Endothelial cell of umbilical vein (primary cell): ENCODE measurements around the gene PDE3A.

Experiments
- CTCF ChIP-seq, 2 donors: IDR thresholded peaks; 1 replicate in 1 of 2; 2 replicates in 1 of 2; pipeline ENCODE4 v1.5.1; 2011; ENCODE audit warnings: low read length in 2 of 2, mild to moderate bottlenecking in 2 of 2, moderate library complexity in 2 of 2, control low read depth in 1 of 2, inconsistent platforms in 1 of 2, low read depth in 1 of 2; ENCODE audit not compliant: insufficient read depth in 1 of 2; ENCODE audit errors: extremely low read depth in 1 of 2
- MYC ChIP-seq: IDR thresholded peaks from one replicate; pipeline ENCODE4 v1.6.1; 2011; ENCODE audit warnings: mild to moderate bottlenecking, low read depth, low read length
- POLR2A ChIP-seq: IDR thresholded peaks from 2 replicates; pipeline ENCODE4 v1.6.1; 2012; ENCODE audit warnings: low read depth, mild to moderate bottlenecking, control low read depth, low read length

GRCh38 chr12:20319366-20319765, 49.0 kb upstream of the PDE3A start:
- TF ChIP-seq CTCF (IDR thresholded peaks at IDR 0.05; ENCODE audit: extremely low read depth in 1 of 2, insufficient read depth in 1 of 2, low read depth in 1 of 2, low read length in 2 of 2) (no peak), POLR2A (no peak), MYC (no peak)
